Epithelial cell of proximal tubule (primary cell): ENCODE results near the gene OR6V1. TPM values are rescaled to one million over a fixed set of nuclear protein-coding genes. Genes with fewer than 3 reads are reported as not detected.

Source experiments
- DNase-seq: peaks from one replicate; pipeline ENCODE4 v3.0.0-alpha.2; 2011; ENCODE audit warnings: low read depth
- H3K4me3 ChIP-seq: 2 replicates; pipeline ENCODE4 v1.5.1; 2011; ENCODE audit warnings: low read depth, mild to moderate bottlenecking, low read length
- CTCF ChIP-seq: conservative IDR thresholded peaks from 2 replicates; pipeline ENCODE4 v1.5.1; 2012; ENCODE audit warnings: low read depth, mild to moderate bottlenecking, low read length
- total RNA-seq: library from RNA; depleted of rRNA; stranded (reverse); fragments of >200 nt; gene quantifications from 2 replicates; pipeline ENCODE4 v1.2.3, GENCODE V29; 2015

The OR6V1 gene
- total RNA-seq, 1 donor from 2014 or later = not detected

GRCh38 chr7:143042159-143042789, 9.9 kb upstream of the OR6V1 start:
- DNase-seq = no peak
- no peak for TF ChIP-seq CTCF
- no peak overlapping the region for H3K4me3 ChIP-seq

- no peak for TF ChIP-seq CTCF
- DNase-seq = no peak
- no peak overlapping the region for H3K4me3 ChIP-seq
Measured at GRCh38 chr7:143042790-143043271, 9.3 kb upstream of the OR6V1 start.

- no peak for DNase-seq
- no peak for TF ChIP-seq CTCF
- H3K4me3 ChIP-seq = no peak overlapping the region
Measured at GRCh38 chr7:143043391-143043790, 8.8 kb upstream of the OR6V1 start.

GRCh38 chr7:143046426-143046851, 5.7 kb upstream of the OR6V1 start:
- DNase-seq = no peak
- TF ChIP-seq CTCF = no peak

GRCh38 chr7:143047326-143047725, 4.8 kb upstream of the OR6V1 start:
- no peak for DNase-seq
- no peak overlapping the region for H3K4me3 ChIP-seq
- no peak for TF ChIP-seq CTCF

More at GRCh38 chr7:143046426-143046851, 5.7 kb upstream of the OR6V1 start:
- no peak overlapping the region for H3K4me3 ChIP-seq

GRCh38 chr7:143048827-143049226, 3.3 kb upstream of the OR6V1 start:
- TF ChIP-seq CTCF = no peak
- DNase-seq = no peak

GRCh38 chr7:143049362-143049761, 2.8 kb upstream of the OR6V1 start:
- no peak overlapping the region for H3K4me3 ChIP-seq
- DNase-seq = no peak
- TF ChIP-seq CTCF = no peak

More at GRCh38 chr7:143048827-143049226, 3.3 kb upstream of the OR6V1 start:
- H3K4me3 ChIP-seq = no peak overlapping the region
